Lower leg skin (tissue), 3 donors: ENCODE data around the gene ASAP2.

Source experiments
- POLR2A ChIP-seq, 2 donors: fragments of 450-650 bp; IDR thresholded peaks; one replicate each; pipeline ENCODE4 v1.6.1; 2016 to 2017; ENCODE audit warnings: antibody characterized with exemption in 2 of 2, mild to moderate bottlenecking in 1 of 2, moderate library complexity in 1 of 2
- TF ChIP-seq, protein P1 (sequence below), 3 donors: fragments of 450-650 bp; IDR thresholded peaks; one replicate each; pipeline ENCODE4 v1.5.1; 2016; ENCODE audit warnings: antibody characterized with exemption in 3 of 3, mild to moderate bottlenecking in 3 of 3, moderate library complexity in 2 of 3

DNA sequence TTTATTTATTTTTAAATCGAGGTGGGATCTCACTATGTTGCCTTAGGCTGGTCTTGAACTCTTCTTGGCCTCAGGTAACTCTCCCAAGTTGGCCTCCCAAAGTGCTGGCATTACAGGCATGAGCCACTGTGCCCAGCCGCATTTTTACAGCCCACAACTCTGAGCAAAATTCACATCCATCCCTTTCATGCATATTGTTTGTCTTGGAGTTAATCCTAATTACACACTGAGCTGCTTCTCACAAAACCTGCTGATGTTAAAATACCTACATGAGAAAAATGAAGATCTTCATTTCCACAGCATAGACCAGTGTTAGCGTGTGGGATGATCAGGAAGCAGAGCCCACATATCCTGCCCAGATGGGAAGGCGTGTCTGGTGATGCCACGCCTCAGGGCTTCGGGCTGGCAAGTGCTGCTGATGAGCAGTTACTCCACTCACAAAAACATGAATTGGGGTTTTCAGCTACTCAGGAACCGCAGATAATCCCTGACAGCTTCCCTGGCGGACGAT, 202.1 kb downstream of the ASAP2 start:
- TF ChIP-seq, protein P1, sequence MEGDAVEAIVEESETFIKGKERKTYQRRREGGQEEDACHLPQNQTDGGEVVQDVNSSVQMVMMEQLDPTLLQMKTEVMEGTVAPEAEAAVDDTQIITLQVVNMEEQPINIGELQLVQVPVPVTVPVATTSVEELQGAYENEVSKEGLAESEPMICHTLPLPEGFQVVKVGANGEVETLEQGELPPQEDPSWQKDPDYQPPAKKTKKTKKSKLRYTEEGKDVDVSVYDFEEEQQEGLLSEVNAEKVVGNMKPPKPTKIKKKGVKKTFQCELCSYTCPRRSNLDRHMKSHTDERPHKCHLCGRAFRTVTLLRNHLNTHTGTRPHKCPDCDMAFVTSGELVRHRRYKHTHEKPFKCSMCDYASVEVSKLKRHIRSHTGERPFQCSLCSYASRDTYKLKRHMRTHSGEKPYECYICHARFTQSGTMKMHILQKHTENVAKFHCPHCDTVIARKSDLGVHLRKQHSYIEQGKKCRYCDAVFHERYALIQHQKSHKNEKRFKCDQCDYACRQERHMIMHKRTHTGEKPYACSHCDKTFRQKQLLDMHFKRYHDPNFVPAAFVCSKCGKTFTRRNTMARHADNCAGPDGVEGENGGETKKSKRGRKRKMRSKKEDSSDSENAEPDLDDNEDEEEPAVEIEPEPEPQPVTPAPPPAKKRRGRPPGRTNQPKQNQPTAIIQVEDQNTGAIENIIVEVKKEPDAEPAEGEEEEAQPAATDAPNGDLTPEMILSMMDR (IDR thresholded peaks at IDR 0.05), result no peak
- no peak for TF ChIP-seq POLR2A (IDR thresholded peaks at IDR 0.05)
